ENCODE measurements around the gene PPARD.

DNA sequence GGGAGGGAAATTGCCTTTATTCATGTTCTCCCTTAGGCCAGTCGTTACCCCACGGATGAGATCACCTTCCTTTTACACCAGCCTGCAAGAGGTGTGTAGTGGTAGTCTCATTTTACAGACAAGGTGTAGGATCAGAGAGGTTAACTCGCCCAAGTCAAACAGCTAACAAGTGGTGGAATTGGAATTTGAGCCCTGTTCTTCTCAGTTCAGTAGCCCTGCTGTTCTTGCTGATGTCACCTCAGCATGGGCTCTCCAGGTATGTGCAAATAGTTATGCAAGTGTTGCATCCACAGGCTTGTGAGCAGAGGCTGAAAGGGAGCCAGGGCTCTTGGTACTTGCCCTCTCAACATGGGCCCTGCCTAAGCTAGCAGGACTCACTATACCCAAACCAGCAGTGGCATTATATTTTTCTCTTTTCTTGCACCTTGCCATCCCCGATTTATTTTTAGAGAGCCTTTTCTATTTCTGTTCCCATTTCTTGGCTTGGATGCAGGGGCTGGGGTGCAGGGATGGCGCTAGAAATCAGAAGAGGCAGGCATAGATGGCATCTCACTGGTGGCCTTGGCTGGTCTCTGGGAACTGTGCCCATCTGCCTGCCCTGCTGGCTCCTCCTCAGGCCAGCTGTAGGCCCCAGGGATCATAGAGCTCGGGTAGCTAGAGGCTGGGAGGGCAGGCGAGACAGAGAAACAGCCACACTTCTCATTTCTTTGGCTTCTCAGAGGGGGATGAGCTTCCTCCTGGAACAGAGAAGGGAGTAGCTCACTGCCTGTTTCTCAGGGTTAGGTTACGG lies 18.2 kb downstream of the PPARD start:
- TF ChIP-seq, protein P1, sequence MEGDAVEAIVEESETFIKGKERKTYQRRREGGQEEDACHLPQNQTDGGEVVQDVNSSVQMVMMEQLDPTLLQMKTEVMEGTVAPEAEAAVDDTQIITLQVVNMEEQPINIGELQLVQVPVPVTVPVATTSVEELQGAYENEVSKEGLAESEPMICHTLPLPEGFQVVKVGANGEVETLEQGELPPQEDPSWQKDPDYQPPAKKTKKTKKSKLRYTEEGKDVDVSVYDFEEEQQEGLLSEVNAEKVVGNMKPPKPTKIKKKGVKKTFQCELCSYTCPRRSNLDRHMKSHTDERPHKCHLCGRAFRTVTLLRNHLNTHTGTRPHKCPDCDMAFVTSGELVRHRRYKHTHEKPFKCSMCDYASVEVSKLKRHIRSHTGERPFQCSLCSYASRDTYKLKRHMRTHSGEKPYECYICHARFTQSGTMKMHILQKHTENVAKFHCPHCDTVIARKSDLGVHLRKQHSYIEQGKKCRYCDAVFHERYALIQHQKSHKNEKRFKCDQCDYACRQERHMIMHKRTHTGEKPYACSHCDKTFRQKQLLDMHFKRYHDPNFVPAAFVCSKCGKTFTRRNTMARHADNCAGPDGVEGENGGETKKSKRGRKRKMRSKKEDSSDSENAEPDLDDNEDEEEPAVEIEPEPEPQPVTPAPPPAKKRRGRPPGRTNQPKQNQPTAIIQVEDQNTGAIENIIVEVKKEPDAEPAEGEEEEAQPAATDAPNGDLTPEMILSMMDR (IDR thresholded peaks at IDR 0.05) = no peak
- TF ChIP-seq, protein P2, sequence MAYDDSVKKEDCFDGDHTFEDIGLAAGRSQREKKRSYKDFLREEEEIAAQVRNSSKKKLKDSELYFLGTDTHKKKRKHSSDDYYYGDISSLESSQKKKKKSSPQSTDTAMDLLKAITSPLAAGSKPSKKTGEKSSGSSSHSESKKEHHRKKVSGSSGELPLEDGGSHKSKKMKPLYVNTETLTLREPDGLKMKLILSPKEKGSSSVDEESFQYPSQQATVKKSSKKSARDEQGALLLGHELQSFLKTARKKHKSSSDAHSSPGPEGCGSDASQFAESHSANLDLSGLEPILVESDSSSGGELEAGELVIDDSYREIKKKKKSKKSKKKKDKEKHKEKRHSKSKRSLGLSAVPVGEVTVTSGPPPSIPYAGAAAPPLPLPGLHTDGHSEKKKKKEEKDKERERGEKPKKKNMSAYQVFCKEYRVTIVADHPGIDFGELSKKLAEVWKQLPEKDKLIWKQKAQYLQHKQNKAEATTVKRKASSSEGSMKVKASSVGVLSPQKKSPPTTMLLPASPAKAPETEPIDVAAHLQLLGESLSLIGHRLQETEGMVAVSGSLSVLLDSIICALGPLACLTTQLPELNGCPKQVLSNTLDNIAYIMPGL (CRISPR knock-in tag; IDR thresholded peaks at IDR 0.05; ENCODE audit: borderline replicate concordance) = no peak
- TF ChIP-seq RAD21 (conservative IDR thresholded peaks at IDR 0.05 in 1 of 2, IDR thresholded peaks at IDR 0.05 in 1 of 2) = no peak
- no peak for TF ChIP-seq PHF8 (IDR thresholded peaks at IDR 0.05; ENCODE audit: borderline replicate concordance, low read depth)
- TF ChIP-seq MAZ (IDR thresholded peaks at IDR 0.05; ENCODE audit: borderline replicate concordance, low read depth, low read length) = no peak
- TF ChIP-seq, protein P3, sequence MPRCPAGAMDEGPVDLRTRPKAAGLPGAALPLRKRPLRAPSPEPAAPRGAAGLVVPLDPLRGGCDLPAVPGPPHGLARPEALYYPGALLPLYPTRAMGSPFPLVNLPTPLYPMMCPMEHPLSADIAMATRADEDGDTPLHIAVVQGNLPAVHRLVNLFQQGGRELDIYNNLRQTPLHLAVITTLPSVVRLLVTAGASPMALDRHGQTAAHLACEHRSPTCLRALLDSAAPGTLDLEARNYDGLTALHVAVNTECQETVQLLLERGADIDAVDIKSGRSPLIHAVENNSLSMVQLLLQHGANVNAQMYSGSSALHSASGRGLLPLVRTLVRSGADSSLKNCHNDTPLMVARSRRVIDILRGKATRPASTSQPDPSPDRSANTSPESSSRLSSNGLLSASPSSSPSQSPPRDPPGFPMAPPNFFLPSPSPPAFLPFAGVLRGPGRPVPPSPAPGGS (IDR thresholded peaks at IDR 0.05) = no peak
